Measurements from ENCODE around the gene TEX30.
"Not testable (repeated sequence)": the region's sequence is repeated elsewhere in the genome, so short reads cannot be mapped to it uniquely, and the experiment has no call there.

TEX30 gene

DNA sequence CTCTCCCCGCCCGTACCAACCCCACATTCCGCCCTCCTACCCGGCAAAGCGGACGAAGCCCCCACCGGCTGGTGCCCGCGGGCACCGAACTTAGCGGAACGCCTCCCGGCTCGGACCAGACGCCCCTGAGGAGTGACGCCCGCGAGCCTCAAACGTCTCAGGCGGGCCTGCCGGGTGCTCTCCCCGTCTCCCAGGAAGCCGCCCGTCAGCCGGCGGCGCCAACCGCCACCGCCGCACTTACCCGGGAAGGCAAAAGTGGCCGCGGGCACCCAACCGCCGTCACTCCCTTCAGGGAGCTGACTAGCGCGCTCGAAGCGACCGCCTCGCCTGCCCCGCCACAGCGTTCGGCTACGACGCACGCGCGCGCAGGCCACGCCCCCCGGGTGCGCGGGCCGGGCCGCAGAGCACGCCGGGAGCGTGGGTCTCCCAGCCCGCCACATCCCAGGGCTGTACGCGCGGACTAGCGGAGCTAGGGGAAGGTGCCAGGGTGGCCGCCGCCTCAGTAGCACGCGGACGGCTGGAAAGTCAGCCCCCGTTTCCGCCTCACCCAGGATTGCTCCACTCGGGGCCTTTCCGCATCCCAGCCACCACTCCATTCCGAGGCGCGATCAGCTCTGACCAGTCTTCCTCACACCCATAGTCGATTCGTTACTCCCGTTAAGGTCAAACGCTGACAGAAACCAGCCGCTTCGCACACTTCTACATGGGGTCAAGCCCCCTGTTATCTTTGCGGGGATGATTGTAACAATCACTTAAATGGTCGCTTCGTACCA lies at the start of gene TEX30:
TEX30 (minus strand) TSS at position 346 of the 773 bp plus-strand sequence. CDS start 3,760 bp downstream, outside the sequence.
- peak; percentile 9 for DNase-seq (ENCODE audit: low read depth)

DNA sequence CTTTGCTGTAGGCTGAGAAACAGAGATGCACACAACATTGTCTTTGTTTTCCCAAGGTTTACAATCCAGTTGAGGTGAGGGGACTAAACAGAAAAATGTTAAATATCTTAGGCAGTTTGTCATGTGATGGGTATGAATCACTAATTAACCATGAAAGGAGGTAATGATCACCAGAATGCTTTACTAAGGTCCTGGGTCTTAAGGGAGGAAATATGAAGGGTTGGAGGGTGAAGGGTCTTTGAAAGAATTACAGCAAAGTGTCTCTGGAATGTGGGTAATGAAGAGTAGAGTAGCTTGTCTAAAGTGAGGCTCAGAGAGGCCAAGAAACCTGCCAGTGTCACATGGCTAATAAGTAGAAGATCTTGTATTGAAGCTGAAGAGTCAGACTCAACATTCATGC lies 44.3 kb upstream of the TEX30 start:
- DNase-seq (ENCODE audit: low read depth), result no peak

DNA sequence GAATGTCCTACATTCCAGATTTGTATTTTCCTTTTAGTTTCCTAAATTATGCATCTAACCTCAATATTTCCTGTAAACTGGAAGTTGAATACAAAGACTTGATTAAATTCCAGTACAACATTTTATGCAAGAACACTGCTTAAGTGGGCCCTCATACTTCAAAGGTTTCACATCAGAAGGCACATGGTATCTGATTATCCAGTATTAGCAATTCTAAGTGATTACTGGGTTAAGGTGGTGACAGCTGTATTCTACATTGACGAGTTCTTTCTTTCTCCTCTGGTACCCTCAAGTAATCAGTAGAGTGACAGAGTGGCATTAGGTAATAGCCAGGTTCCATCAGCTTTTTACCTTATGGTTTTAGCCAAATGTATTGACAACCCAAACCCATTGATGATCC lies 43.7 kb upstream of the TEX30 start:
- no peak for DNase-seq (ENCODE audit: low read depth)

DNA sequence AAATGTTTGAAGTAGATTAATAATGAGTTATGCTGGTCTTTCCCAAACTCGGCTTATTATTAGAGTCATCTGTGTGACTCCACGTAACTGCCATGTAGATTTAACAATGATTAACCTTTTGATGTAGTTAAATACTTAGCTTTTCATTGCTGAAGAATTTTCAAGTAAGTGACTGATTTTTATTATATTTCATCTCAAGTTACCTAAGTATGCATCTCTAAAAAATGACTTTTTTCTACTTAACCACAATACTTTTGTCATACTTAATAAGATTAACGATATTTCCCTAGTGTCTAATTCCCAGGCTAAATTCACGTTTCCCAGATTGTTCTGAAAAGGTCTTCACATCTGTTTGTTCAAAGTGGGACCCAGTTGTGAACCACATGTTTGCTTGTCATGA lies 43.1 kb upstream of the TEX30 start:
- DNase-seq (ENCODE audit: low read depth), result no peak

DNA sequence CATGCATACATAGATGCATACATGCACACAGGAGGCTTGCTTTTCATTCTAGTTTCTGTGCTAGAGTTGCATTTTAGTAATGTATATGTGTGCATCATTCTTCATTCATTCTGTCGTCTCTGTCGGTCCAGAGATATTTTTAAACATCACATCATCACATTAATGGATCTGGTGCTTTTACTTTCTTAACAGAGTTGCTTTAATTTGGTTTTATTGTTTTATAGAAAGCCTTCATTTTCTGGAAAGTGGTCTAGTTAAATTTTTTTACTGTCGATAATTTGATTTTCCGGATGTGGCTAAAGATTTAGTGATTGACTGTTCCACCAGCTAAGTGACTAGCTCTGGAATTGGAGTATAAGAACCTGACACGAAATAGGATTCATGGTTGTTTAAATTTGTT lies 42.2 kb upstream of the TEX30 start:
- DNase-seq (ENCODE audit: low read depth), result no peak

DNA sequence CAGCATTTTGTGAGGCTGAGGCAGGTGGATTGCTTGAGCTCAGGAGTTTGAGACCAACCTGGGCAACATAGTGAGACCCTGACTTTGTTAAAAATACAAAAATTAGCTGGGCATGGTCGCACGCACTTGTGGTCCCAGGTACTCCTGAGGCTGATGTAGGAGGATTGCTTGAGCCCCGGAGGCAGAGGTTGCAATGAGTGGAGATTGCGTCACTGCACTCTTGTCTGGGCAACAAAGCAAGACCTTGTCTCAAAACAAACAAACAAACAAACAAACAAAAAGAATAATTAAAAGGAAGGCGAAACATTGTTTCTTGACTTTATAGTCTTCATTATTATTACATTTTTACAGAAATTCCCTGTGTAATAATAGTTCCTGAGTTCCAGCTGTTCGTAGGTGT lies 41.2 kb upstream of the TEX30 start:
- no peak for DNase-seq (ENCODE audit: low read depth)

DNA sequence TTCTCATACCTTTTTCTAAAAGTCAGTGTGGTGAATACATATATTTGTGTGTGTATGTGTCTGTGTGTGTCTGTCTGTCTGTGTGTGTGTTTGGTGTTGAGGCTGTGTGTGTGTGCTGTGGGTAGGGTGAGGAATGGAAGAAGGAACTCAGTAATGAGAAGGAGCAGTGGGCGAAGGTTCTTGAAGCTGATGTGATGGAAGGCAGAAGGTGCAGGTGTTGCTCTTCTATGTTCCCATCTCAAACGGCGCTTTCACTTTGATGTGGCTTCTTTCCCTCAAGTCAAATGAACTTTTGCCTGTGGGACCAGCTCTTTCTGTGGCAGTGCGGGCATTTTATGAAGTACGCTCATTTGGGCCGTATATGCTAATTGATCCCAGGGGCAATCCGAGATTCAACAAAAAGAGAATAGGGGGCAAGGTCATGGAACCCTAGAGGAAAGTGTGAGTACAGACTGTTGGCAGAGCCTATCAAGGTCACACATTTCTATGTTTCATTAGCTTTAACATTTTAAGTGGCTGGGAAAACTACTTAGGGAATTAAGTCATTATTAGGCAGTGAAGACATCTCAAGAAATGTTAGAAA lies 40.5 kb upstream of the TEX30 start:
- no peak for DNase-seq (ENCODE audit: low read depth)

DNA sequence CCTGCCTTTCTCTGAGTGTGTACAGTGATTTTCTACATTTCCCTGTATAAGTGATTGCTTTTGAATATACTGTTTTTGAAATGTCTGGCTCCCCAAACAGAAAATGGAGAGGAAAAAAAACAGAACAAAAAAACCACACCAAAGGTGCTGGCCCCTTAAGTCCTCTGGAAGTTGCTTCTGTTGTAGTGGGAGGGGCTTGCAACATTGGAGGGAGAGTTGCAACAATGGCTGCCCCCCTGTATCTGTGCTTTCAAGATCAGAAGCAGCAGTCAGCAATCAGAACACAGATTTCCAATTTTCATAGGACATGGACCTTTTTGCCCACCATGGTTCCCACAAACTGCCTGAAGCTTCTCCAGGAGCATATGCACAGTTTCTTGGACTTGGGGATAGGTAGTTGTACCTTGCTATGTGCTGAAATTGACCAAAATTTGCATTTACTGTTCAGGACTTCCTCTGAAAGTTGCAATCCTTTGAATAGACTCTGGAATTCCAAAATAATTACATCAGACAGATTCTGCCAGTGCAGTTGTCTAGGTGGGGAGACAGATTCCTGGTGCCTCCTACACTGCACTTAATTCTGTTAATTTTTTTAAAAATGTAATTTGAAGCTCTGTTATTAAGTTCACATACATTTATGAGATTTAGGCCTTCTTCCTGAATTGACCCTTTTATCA lies 39.2 kb upstream of the TEX30 start:
- DNase-seq (ENCODE audit: low read depth), result no peak

DNA sequence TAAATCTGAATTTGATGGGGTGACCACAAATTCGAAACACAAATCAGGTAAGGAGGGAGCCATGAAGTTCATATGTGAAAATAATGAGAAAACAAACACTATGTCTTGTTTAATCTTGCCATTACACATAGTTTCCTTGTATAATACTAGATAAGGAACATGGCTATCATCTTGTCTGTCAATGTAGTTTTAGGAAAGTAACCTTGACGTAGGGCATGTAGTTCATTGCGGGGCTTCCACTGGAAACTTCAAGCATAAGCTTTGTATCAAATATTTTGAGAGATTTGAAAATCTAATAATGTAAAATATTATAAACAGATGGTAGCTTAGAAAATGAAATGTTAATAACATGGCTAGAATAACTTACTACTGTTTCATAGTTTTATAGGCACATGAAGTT lies 34.1 kb upstream of the TEX30 start:
- no peak for DNase-seq (ENCODE audit: low read depth)

DNA sequence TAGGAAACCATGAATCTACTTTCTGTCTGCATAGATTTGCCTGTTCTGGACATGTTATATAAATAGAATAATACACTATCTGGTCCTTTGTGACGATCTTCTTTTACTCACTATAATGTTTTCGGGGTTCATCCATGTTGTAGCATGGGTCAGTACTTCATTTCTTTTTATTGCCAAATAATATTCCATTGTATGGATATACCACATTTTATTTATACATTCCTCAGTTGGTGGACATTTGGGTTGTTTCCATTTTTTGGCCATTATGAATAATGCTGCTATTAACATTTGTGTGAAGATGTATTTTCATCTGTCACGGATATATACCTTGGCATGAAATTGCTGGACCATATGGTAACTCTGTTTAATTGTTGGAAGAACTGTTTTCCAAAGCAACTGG lies 32.1 kb upstream of the TEX30 start:
- DNase-seq (ENCODE audit: low read depth), result no peak

DNA sequence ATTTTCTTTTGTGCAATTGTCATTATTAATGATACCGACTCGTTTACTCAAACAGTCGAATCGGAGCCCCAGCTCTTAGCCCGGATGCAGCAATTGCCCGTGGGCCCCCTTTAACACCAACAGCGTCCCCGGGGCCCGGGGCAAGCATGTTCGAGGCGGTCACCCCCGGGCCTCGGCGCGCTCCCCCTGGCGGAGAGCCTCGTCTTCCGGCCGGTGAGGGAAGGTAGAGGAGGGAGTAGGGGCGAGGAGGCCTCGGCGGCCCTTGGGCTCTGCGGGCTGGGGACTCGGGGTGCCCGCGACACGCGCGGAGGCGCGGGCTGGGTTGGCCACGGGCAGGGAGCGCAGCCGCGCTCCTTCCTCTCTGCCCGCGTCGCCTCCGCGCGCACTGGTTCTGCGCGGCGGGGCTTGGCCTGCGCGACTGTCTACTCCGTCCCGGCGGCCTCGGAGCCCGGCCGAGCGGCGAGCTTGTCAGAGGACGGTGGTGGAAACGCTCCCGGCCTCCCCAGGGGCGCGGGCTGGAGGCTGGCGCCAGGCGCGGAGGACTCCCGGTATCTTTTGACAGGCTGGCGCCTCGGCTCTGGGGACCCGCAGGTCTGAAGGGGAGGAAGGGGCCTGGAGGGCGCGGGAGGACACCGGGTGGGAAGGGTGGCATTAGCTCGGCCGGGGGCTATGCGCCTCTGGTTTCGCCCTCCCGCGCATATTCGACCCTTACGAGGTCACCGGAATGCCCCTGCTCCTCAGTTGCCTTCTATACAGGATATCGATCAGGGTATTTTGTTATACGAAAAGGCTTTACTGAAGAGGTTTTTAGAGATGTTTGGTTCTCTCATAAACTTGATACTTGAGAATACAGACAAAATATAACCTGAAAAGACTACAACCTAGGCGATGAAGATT lies 26.8 kb upstream of the TEX30 start:
- DNase-seq (ENCODE audit: low read depth), result no peak

DNA sequence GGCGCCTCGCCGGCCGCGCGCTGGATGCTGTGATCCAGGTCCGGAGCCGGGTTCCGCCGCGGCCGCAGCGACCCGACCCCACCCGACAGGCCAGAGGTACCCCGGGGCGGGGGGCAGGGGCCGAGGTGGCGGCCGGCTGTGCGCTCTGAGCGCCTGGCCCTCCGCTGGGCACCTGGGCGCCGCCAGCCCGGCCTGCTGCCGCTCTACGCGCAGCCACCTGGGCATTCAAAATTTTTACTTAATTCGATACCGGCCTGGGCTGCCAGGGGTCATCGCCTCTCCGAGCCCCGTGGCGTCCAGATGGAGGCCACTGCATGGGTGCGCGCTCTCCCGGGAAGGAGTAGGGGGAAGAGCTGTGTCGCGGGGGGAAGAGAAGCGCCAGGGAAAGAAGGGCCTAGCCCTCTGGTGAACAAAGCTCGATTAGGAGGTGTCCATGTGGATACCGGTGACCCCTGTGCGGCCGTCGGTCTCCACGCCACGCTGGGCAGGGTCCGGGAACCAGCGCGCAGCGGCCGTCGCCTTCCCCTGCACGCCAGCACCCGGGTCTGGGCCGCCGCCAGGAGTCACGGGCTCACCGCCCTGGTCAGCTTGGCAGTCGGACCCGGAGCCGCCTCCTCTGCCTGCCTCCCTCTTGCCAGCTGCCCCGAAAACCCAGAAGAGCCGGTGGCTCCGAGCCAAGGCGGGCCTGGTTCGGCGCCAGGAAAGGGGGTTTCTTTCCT lies 26.0 kb upstream of the TEX30 start:
- DNase-seq (ENCODE audit: low read depth), result no peak

DNA sequence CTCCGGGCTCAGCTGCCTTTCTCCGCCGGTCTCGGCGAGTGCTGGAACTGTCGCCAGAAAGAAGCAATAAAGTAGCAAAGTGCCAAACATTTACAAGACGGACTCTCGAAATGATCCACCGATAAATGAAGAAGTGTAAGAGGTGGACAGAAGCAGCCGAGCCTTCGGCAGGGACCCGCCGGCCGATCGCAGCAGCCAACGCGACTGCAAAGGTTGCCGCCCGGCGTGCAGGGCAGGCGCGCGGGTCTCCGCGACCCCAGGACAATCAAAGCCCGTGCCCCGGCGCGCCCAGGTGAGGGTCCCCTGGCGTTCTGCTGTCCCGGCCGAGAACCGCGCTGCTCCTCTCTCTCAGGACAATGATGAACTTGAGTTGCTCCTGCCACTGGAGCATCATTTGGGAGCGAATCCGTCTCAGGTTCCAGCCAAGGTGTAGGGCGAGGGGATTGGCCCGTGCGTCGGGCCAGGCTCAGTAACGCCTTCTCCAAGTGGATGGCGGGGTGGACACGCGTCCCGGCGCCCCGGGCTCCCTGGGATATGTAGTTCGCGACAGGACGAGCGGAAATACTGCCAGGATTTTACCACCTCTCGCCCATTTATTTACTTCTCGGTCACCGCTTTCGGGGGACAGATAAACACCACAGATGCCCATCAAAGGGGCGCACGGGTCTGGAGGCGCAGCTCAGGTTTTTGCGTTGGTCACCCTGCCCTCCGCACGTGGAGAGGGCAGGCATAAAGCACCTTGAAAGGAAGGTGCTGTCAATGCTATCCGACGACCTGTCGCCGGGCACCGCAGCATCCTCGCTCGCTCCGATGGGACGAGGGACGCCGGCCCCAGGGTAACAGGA lies 25.2 kb upstream of the TEX30 start, which contains the start of the genes BIVM and POGLUT2:
BIVM (plus strand) TSS at position 539 of the 845 bp plus-strand sequence. CDS start 8,149 bp downstream, outside the sequence.
POGLUT2 (minus strand) TSS at position 396 of the 845 bp plus-strand sequence; CDS start at position 90, 306 bp downstream.
- DNase-seq (ENCODE audit: low read depth), result peak; percentile 58

DNA sequence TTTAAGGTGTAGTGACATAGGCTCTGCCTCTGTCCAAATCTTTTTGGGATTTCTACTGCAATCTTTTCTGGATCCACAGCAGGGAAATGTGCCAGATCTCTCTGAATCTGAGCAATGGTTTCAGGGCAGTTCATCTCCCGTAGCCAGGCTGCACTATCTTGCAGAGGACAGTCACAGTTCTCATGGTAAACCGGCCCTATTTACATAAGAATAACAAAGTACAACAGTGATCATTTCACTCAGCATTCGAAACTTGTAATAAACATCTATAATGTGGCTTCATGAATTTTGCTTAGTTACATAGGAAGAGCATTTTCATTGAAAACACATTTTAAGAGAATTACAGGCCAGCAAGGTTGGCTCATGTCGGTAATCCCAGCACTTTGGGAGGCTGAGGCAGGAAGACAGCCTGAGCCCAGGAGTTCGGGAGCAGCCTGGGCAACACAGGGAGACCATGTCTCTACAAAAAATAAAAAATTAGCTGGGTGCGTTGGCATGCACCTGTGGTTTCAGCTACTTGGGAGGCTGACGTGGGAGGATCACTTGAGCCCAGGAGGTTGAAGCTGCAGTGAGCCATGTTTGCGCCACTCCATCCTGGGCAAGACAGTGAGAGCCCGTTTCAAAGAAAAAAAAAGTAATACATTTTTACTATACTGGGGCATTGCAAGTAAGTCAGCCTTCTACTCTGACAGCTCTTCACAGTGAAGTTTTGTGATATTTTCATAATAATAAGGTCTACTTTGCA lies 20.2 kb upstream of the TEX30 start:
- no peak for DNase-seq (ENCODE audit: low read depth)

DNA sequence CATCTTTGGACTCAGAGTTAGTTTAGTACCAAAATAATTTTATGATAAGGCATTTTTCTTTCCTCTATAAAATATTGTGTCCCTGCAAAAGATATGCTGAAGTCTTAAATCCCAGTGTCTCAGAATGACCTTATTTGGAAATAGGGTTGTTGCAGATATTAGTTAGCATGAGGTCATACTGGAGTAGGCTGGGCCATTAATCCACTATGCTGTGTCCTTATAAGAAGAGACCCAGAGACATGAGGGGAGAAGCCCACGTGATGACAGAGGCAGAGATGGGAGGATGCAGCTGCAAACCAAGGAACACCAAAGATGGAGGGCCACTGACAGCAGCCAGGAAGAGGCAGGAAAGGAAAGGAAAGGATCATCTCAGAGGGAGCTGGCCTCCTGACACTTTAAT lies 18.8 kb upstream of the TEX30 start:
- no peak for DNase-seq (ENCODE audit: low read depth)

DNA sequence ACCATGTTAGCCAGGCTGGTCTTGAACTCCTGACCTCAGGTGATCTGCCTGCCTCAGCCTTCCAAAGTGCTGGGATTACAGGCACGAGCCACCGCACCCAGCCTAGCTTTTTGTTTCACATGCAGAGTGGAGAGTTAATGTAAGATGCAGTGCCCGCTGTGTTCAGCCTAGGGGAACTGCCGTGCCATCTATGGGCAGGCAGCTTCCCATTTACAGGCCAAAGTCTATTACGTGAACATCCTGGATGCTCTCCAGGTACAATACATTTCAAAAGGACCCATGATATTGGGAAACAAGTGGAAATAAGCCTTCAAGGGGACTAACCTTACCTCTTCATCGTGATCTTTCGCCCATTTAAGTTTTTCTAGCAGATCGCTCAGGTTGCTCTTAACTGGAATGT lies 15.1 kb upstream of the TEX30 start:
- DNase-seq (ENCODE audit: low read depth), result no peak

DNA sequence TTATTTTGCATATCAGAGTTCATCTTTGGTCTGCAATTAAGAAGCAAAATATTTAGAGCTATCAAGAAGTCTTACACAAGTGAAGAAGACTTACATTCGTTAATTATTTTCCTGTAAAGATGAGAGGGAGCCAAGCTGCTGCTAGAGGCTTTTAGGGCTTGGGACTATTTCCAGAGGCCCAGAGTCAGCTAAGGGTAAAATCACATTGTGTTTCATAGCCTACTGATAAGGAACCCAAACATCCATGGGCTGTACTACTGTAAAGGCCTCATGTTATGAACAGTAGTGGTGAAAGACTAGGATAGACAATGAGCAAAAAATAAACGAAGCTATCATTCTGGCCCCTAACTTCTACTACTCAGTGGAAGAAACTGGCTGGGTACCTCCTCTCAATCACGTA lies 10.9 kb upstream of the TEX30 start:
- no peak for DNase-seq (ENCODE audit: low read depth)

DNA sequence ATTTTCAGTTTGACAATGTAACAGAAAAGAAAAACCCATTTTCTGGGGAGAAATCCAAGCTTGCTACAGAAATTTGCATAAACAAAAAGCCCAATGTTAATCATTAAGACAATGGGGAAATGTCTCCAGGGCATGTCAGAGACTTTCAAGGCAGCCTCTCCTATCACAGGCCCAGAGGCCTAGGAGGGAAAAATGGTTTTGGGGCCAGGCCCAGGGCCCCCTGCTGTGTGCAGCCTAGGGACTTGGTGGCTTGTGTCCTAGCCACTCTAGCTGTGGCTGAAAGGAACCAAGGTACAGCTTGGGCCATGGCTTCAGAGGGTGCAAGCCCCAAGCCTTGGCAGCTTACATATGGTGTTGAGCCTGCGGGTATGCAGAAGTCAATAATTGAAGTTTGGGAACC lies 8.0 kb upstream of the TEX30 start:
- DNase-seq (ENCODE audit: low read depth), result no peak

DNA sequence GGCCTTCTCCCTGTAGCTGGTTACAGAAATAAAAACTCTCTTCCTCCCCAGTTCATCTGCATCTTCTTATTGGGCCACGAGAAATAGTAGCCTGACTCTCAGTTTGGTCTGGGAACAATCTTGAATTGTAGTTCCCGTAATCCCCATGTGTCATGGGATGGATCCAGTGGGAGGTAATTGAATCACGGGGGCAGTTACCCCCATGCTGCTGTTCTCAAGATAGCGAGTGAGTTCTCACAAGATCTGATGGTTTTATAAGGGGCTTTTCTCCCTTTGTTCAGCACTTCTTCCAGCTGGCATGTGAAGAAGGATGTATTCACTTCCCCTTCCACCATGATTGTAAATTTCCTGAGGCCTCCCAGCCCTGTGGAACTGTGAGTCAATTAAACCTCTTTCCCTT lies 7.1 kb upstream of the TEX30 start:
- DNase-seq (ENCODE audit: low read depth), result not testable (repeated sequence)
